OCI-LY3 (cell line): ENCODE results near the gene GANAB.
A peak's percentile ranks its signal among the peaks of the same experiment; 100 is the strongest.

Source experiments
- H2AFZ ChIP-seq: fragments of 200-600, 300-600 bp; shearing (Covaris generic); 2 replicates; pipeline ENCODE4 v1.6.0; 2014; ENCODE audit warnings: antibody characterized with exemption, low read depth, low read length
- H3K27ac ChIP-seq: fragments of 200-600, 300-600 bp; sonication (generic); 2 replicates; pipeline ENCODE4 v1.5.1; 2014; ENCODE audit warnings: mild to moderate bottlenecking, low read length, moderate library complexity, mixed read lengths
- H3K27me3 ChIP-seq: fragments of 200-600, 300-600 bp; sonication (generic); 2 replicates; pipeline ENCODE4 v1.6.1; 2014; ENCODE audit warnings: low read depth, low read length, mixed read lengths
- H3K36me3 ChIP-seq: fragments of 200-600, 300-600 bp; sonication (generic); replicated peaks from 2 replicates; pipeline ENCODE3; 2014; ENCODE audit warnings: low read depth, low read length, mixed read lengths
- H3K4me1 ChIP-seq: fragments of 300-600, 200-600 bp; sonication (generic); 2 replicates; pipeline ENCODE4 v1.6.1; 2014; ENCODE audit warnings: low read length, mixed read lengths
- H3K4me2 ChIP-seq: fragments of 200-600, 300-600 bp; sonication (generic); 2 replicates; pipeline ENCODE4 v1.6.1; 2014; ENCODE audit warnings: low read length, mixed read lengths
- H3K4me3 ChIP-seq: fragments of 300-600, 200-600 bp; sonication (generic); 2 replicates; pipeline ENCODE4 v1.5.1; 2014; ENCODE audit warnings: antibody characterized with exemption, mild to moderate bottlenecking, low read length, moderate library complexity
- H3K79me2 ChIP-seq: fragments of 300-600, 200-600 bp; shearing (Covaris generic); 2 replicates; pipeline ENCODE4 v1.6.1; 2014; ENCODE audit warnings: mild to moderate bottlenecking, low read length, mixed read lengths
- H3K9ac ChIP-seq: fragments of 300-600, 200-600 bp; shearing (Covaris generic); 2 replicates; pipeline ENCODE4 v1.6.0; 2014; ENCODE audit warnings: mild to moderate bottlenecking, low read length, moderate library complexity
- H3K9me3 ChIP-seq: fragments of 200-600, 300-600 bp; shearing (Covaris generic); 2 replicates; pipeline ENCODE4 v1.6.1; 2014; ENCODE audit warnings: low read length, mixed read lengths; ENCODE audit not compliant: insufficient read depth
- H4K20me1 ChIP-seq: fragments of 200-600, 300-600 bp; sonication (generic); 2 replicates; pipeline ENCODE4 v1.6.1; 2016; ENCODE audit warnings: low read length, mixed read lengths; ENCODE audit not compliant: insufficient read depth
- CTCF ChIP-seq: fragments of 200-600, 300-600 bp; sonication (generic); IDR thresholded peaks from 2 replicates; pipeline ENCODE4 v1.5.1; 2014; ENCODE audit warnings: antibody characterized with exemption, low read length, low read depth
- EZH2phosphoT487 ChIP-seq: fragments of 200-600 bp; shearing (Covaris generic); IDR thresholded peaks from 2 replicates; pipeline ENCODE4 v1.6.1; 2018; ENCODE audit warnings: antibody characterized with exemption, mixed run types, low read depth

Gene GANAB

GRCh38 chr11:62688491-62688890 lies 42.1 kb upstream of the GANAB start:
- Histone ChIP-seq H3K4me2 (no peak overlapping the region), H3K79me2 (no peaks in the 10 kb centered on the region), H2AFZ (no peak overlapping the region), H4K20me1 (no peaks in the 10 kb centered on the region), H3K4me1 (no peaks in the 10 kb centered on the region), H3K36me3 (peaks cover 23% of the 10 kb centered on the region), H3K9ac (no peak overlapping the region), H3K27me3 (no peaks in the 10 kb centered on the region), H3K9me3 (no peaks in the 10 kb centered on the region), H3K27ac (no peak overlapping the region), H3K4me3 (no peak overlapping the region)
- TF ChIP-seq CTCF (no peak), EZH2phosphoT487 (no peak)

DNA sequence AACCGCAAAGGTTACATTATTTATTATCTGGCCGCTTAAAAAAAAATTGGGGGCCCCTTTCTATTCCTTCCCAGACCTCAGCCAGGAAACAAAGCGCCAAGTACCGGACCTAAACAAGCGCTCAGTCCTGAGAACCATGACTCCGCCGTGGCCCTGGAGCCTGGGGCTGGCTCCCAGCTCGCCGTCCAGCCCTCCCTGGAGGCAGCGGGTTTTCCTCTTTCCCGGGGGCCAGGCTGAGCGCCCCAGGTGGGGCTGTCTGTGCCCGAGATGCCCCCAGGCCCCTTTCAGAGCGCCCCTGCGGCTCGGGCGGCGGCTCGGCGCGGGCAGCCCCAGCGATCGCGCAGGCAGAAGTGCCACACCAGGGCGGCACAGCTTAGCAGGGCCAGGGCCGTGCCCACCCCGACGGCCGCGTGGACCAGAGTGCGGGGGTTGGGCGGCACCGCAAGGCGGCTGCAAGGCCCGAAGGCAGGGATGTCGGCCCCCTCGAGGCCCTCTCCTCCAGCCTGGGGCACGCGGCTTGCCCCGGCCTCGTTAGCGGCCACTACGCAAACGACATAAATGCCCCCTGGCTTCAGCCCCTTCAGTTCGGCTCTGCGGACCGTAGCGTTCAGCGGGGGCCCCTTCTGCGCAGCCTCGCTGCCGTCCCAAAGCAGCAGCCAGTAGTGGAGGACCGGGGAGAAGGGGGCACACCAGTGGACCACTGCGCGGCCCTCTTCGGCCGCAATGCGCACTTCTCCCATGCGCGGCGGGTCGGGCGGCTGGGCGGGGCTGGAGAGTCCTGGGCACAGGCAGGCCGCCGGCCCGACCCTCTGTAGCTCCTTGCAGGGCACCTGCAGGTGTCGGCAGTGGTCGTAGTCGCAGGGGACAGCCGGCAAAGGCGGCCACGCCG lies 41.3 kb upstream of the GANAB start:
- Histone ChIP-seq H3K4me2 (no peak overlapping the region), H3K27ac (no peak overlapping the region)

GRCh38 chr11:62682518-62682917 lies 36.1 kb upstream of the GANAB start:
- Histone ChIP-seq H3K4me3 (no peak overlapping the region), H3K9me3 (no peaks in the 10 kb centered on the region), H3K9ac (no peak overlapping the region), H3K27ac (no peak overlapping the region), H3K79me2 (peaks cover 14% of the 10 kb centered on the region), H3K27me3 (no peaks in the 10 kb centered on the region), H3K4me2 (no peak overlapping the region), H2AFZ (no peak overlapping the region), H4K20me1 (no peaks in the 10 kb centered on the region), H3K36me3 (peaks cover 1% of the 10 kb centered on the region), H3K4me1 (peaks cover 19% of the 10 kb centered on the region)
- no peak for TF ChIP-seq EZH2phosphoT487
- no peak for TF ChIP-seq CTCF

More for the DNA sequence above, 41.3 kb upstream of the GANAB start:
- Histone ChIP-seq H2AFZ (no peak overlapping the region), H3K9me3 (no peaks in the 10 kb centered on the region), H4K20me1 (no peaks in the 10 kb centered on the region), H3K79me2 (no peaks in the 10 kb centered on the region), H3K36me3 (peaks cover 18% of the 10 kb centered on the region), H3K4me1 (no peaks in the 10 kb centered on the region), H3K4me3 (no peak overlapping the region), H3K27me3 (no peaks in the 10 kb centered on the region), H3K9ac (no peak overlapping the region)
- TF ChIP-seq CTCF = no peak
- TF ChIP-seq EZH2phosphoT487 = no peak

GRCh38 chr11:62680825-62681240 lies 34.4 kb upstream of the GANAB start:
- Histone ChIP-seq H2AFZ (peak overlapping the region; percentile 95), H3K9ac (peak overlapping the region; percentile 31; the same call in 1 of the 2 replicates), H3K4me2 (peak overlapping the region; percentile 48), H3K36me3 (peaks cover 15% of the 10 kb centered on the region), H3K9me3 (no peaks in the 10 kb centered on the region), H3K27me3 (no peaks in the 10 kb centered on the region), H3K4me3 (peak overlapping the region; percentile 56), H3K79me2 (peaks cover 28% of the 10 kb centered on the region), H3K27ac (peak overlapping the region; percentile 44), H3K4me1 (peaks cover 19% of the 10 kb centered on the region), H4K20me1 (no peaks in the 10 kb centered on the region)
- no peak for TF ChIP-seq EZH2phosphoT487
- TF ChIP-seq CTCF = peak; percentile 72
